ENCODE data around the gene WDFY3.

GRCh38 chr4:84936123-84936522 lies 30.4 kb downstream of the WDFY3 start:
- TF ChIP-seq CTCF (conservative IDR thresholded peaks at IDR 0.05; ENCODE audit: low read length) (no peak), EZH2phosphoT487 (IDR thresholded peaks at IDR 0.05; ENCODE audit: borderline replicate concordance) (no peak)
